GM19240 (cell line): ENCODE results near the gene TWSG1.
"Not testable (repeated sequence)": the region's sequence is repeated elsewhere in the genome, so short reads cannot be mapped to it uniquely, and the experiment has no call there.

Experiments
- DNase-seq: peaks from one replicate; pipeline ENCODE4 v3.0.0; 2011; ENCODE audit warnings: low spot score; ENCODE audit not compliant: insufficient read length

Gene TWSG1

GRCh38 chr18:9334973-9335696, 562 bp downstream of the TWSG1 start:
- no peak for DNase-seq

DNA sequence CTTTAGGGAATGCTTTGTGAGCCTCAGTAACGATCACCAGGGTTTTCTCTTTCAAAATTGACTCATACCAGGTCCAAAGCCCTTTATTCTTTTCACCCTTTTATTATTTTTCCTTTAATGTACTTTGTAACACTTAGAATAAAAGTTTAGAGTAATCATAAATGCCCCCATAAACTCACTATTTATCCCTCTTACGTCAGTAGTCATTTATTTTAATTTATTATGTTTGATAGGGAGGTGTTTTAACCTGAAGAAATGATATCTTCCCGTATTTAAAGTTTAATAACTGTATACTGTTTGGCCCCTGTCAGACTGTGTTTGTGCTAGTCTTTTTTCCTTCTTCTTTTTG, 1.1 kb downstream of the TWSG1 start:
- no peak for DNase-seq

GRCh38 chr18:9336827-9337226, 2.3 kb downstream of the TWSG1 start:
- no peak for DNase-seq

DNA sequence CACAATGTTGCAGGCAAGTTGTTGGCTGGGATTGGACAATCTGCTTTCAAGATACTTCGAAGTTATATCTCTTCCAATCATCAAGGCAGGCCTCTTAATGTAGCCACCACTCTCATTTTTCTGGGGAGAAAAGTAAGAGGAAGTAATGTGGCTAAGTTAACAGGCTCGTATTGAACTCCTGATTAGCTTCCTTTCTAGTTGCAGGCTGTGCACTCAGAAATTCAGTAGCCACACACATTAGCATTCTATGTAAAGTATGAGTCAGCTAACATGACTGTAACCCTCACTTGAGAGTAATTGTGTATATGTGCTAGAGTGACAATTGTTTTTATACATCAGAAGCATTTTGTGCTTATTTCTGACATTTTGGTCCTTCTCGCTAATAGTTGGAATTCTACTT, 3.3 kb downstream of the TWSG1 start:
- no peak for DNase-seq

- DNase-seq = no peak
Measured at GRCh38 chr18:9340472-9340871, 5.9 kb downstream of the TWSG1 start.

DNA sequence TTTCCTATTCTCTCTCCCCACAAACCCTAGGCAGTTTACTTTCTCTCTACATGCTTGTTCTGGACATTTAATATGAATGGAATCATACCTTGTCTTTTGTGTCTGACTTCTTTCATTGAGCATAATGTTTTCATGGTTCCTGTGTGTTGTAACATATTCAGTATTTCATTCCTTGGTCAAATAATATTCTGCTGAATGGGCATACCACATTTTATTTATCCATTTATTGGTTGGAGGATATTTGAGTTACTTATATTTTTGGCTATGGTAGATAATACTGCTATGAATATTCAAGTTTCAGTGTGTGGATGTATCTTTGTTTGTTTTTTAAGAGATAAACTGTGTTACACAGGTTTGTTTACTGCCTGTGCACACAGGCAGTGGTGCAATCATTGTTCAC, 9.0 kb downstream of the TWSG1 start:
- DNase-seq = no peak

DNA sequence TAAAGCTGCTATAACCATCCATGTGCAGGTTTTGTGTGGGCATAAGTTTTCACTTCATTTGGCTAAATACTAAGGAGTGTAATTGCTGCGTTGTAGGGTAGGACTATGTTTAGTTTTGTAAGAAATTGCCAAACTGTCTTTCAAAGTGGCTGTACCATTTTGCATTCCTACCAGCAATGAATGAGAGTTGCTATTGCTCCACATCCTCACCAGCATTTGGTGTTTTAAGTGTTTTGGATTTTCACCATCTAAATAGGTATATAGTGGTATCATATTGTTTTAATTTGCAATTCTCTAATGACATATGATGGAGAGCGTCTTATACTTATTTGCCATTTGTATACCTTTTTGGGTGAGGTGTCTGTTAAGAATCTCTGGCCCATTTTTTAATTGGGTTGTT, 12.2 kb downstream of the TWSG1 start:
- DNase-seq = no peak

DNA sequence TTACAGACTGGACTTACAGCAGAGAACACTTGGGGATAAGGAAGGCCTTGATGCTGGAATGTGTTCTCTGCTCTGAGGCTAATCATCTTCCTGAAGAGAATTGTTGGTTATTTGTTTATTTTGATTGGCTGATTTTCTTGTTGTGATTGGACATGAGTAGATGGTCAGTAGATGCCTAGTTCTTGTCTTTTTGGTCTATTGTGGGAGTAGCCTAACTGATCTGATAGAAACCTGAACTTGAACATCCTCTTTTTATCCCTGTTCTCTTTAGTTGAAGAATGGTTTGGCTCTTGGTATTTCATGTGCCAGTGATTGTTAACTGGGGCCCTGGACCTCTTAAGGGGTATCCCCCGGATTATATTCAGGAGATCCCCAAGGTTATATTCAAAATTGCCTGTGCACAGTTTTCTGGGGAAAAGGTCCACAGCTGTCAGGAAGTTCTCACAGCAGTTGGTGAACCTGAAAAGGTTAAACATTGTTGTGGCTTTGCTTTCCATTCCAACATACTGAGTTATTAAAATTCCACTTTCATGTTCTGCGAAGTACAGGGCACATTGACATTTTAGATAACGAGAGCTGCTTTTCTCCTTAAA, 13.6 kb downstream of the TWSG1 start:
- no peak for DNase-seq

- DNase-seq = no peak
Measured at GRCh38 chr18:9348766-9349165, 14.2 kb downstream of the TWSG1 start.

DNA sequence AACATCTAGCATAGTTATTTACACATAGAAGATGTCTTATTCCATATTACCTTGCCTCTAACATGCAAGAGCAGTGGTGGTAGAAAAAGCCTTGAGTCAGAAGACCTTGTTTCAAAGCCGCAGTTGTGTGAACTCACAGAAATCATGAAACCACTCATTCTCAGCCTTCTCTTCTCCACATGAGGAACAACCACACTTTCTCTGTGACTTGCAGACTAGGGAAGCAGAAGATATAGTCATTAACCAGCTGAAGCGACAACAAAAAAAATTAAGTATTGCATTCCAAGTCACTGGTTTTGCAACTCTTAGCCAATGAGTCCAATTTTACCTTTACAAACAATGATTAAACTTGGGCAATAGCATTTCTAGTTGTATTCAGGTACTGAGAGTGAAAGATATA, 19.0 kb downstream of the TWSG1 start:
- peak; percentile 26 for DNase-seq

DNA sequence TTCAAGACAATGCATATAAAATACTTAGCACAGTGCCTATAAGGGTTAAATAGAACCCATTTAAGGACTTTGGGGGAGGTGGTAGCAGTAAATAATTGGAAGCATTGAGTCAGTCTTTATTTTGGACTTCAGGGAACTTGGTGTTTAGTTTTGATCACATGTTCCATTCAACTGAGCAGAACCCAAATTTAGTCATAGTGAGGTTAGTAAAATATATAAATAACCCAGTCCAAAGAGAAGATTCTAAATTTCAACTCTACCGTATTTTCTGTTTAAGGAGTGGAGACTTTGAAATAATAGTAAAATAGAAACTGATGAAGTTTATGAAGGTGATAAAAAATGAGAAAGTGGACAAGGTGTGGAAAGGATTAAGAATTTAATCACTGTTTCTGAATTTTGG, 19.7 kb downstream of the TWSG1 start:
- DNase-seq = no peak

DNA sequence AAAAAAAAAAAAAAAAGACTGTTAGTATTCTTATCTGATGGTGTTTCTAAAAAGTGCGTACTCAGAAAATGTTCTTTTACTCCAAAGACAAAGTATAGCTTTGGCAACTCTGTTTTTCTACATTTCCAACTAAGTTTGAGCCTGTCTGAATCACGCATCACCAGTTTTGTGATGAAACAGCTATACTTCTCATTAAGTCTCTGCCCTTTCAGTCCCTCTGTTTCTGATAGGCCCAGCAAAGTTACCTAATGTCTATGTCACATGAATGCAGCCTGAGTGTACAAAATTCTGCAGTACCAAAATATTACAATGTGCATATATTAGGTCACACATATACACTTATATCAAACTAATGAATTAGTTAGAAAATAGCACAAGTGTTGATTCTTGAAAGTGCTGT, 22.4 kb downstream of the TWSG1 start:
- no peak for DNase-seq

GRCh38 chr18:9359796-9360195, 25.2 kb downstream of the TWSG1 start:
- DNase-seq = no peak

- no peak for DNase-seq
Measured at GRCh38 chr18:9361191-9361590, 26.6 kb downstream of the TWSG1 start.

DNA sequence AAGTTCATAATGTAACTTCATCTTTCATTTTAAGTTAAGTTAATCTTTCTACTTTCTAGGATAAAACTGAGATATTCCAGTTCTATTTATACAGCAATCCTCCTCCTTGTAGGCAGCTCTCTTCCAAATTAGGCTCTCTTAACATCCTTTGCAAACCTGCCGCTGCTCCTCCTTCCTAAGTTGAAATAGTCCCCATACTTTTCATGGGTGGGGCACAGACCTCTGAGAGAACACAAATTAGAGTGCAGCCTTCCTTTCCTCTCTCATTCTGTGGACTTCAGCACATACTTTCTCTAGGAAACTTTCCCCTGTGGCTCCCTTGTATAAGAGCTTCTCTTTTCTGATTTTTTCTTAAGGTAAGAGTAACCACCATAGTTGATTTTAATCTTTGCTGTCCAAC, 28.3 kb downstream of the TWSG1 start:
- DNase-seq = no peak

GRCh38 chr18:9364242-9364641, 29.7 kb downstream of the TWSG1 start:
- DNase-seq = no peak

- no peak for DNase-seq
Measured at GRCh38 chr18:9365406-9365805, 30.8 kb downstream of the TWSG1 start.

- no peak for DNase-seq
Measured at GRCh38 chr18:9366126-9366714, 31.6 kb downstream of the TWSG1 start.

- not testable (repeated sequence) for DNase-seq
Measured at GRCh38 chr18:9373254-9373653, 38.7 kb downstream of the TWSG1 start.

DNA sequence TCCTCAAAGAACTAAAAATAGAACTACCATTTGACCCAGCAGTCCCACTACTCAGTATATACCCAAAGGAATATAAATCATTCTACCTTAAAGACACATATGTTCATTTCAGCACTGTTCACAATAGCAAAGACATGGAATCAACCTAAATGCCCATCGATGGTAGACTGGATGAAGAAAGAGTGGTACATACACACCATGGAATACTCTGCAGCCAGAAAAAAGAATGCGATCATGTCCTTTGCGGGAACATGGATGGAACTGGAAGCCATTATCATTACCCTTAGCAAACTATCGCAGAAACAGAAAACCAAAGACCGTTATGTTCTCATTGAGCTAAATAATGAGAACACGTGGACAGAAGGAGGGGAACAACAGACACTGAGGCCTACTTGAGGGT, 44.5 kb downstream of the TWSG1 start:
- no peak for DNase-seq

- no peak for DNase-seq
Measured at GRCh38 chr18:9380101-9380500, 45.5 kb downstream of the TWSG1 start.

DNA sequence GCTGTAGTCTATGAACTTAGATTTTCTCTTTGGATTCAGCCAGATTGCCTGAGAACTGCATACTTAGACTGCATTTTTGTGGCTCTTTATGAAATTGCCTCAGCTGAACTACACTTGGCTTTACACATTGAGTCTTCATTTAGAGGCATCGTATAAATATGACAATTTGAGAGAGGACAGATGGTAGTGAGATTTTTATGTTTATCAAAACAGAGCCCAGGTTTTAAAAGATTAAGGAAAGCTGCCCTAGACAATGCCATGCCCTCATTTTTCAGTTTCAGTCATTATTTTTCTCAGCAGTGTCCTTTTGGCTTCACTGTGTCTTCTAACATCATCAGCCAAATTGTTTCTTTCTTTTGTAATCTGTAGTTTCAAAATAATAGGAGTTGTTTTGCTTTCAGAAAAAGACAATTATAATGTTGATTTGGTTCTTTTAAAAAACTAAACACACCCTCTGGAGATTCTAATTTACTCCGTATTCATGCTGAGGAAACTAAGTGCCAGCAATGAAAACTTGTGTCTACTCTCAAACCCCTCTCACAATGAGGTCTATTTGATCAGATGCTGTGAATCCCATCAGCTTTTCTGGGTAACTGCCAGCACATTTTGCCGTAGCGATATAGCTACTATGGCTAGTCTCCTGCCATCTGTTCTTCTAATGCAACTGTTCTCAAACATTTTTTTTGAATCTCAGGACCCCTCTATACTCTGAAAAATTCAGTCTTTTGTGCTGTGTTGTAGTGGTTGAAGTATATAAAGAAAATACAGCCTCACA, 46.2 kb downstream of the TWSG1 start:
- DNase-seq = no peak
